ENCODE measurements around the gene MRTFB. TPM values are rescaled to one million over a fixed set of nuclear protein-coding genes. Genes with fewer than 3 reads are reported as not detected.

MRTFB gene
- total RNA-seq, 8 experiments from 2014 or later, result 4.2 to 32.2 (median 13.6) TPM

DNA sequence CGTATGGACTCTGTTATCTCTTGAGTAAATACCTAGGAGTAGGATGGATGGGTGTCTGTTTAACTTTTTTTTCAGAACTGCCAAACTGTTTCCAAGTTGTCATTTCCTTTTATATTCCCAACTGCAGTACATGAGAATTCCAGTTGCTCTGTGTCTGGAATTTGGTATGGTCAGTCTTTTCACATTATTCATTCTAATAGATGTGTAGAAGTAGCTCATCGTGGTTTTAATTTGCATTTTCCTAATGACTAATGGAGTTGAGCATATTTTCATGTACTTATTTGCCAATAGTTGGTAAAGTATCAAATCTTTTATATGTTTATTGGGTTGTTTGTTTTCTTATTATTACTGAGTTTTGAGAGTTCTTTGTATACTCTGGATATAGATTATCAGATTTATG is 27.0 kb downstream of the MRTFB start:
- Histone ChIP-seq H3K27ac (no peak overlapping the region), H3K4me3 (no peak overlapping the region), H3K4me1 (replicated peaks in 1 of 2) (no peaks in the 10 kb centered on the region)
- peak in 2 of 8 experiments; percentile 47 to 54 for ATAC-seq (replicated peaks in 6 of 8)
- WGBS, 10 experiments, result 14 to 88% (median 56%) methylated on average over 1 to 2 of the region's 2 CpGs; no CpG with 5 or more reads in 2 of the 10 experiments
- in situ Hi-C loops (cut with MboI; ENCODE audit: low pct_unique_long_range_greater_than_20kb in 2 of 9, low sequenced_read_pairs in 9 of 9, unreplicated experiment in 9 of 9), result no loop called here

DNA sequence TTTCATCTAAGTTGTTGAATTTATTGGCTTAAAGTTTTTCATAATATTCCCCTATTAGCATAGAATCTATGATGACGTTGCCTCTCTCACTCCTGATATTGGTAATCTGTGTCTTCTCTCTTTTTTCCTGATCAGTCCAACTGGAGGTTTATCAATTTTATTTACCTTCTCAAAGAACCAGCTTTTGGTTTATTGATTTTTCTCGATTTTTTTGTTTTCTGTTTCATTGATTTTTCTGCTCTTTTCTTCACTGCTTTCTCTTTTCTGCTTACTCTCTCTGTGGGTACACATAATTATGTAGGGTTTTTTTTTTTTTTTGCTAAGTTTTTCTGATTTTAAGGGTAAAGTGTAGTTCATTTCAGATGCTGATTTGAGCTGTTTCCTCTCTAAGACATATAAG is 29.7 kb downstream of the MRTFB start:
- no peaks in the 10 kb centered on the region for H3K4me1 ChIP-seq (replicated peaks in 1 of 2)
- ATAC-seq (replicated peaks in 6 of 8), result no peak
- no peak overlapping the region for H3K4me3 ChIP-seq
- H3K27ac ChIP-seq, result no peak overlapping the region
- 44 to 93% (median 80%) methylated on average over 2 of the region's 2 CpGs for WGBS, 10 experiments
- in situ Hi-C loops (cut with MboI; ENCODE audit: low pct_unique_long_range_greater_than_20kb in 2 of 9, low sequenced_read_pairs in 9 of 9, unreplicated experiment in 9 of 9), result no loop called here

DNA sequence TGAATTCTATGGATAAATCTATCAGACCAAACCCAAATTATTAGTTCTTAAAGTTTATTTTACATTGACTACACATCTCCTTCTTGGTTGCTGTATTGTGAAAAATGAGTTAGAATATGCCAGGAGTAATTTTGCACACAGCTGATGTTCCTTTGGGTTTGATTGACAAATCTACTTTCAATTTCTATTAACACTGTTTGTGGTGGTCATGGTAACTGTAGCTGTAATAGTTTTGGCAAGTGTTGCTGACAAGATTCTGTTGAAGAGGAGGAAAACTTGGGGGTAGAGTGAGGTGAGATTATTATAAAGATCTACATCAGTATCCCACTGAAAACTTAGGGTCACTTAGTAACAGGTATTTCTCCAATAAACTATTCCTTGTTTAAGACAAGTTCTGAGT is 30.3 kb downstream of the MRTFB start:
- in situ Hi-C loops (cut with MboI; ENCODE audit: low pct_unique_long_range_greater_than_20kb in 2 of 9, low sequenced_read_pairs in 9 of 9, unreplicated experiment in 9 of 9), result no loop called here
- peak in 1 of 8 experiments; percentile 37 for ATAC-seq (replicated peaks in 6 of 8)
- Histone ChIP-seq H3K27ac (no peak overlapping the region), H3K4me1 (replicated peaks in 1 of 2) (no peaks in the 10 kb centered on the region), H3K4me3 (no peak overlapping the region)

DNA sequence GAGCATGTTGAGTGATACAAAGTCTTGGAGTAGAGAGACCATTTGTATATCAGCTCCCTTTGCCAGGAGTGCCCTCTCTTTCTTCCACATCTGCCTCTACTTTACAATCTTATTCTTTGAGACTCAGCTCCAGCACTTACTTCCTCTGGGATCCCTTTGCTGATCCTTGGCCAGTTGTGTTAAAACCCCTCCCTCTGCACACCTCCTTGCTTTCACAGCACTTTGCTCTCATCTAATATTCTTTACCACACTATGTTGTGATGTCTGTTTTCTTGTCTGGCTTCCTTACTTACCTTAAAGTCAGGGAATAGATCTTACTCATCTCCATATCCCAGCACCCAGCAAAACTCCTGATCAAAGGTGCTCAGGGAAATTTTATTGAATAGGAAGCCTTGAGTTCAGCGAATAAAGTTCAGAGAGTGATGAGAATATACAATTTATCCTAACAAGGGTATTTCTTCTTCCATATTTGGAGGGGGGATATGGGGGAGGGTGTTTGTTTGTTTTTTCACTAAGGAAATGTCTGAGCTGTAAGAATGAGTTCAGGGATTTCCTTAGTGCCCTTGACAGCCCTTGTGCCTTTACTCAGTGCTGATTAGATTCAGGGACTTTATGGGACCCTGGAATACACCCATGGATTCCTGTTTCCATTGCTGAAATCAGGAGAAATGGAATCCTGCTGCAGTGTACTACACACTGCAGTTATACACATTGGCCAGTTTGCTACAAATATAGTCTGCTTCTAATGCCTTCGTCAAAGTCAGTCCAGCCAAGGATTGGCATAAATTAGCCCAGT is 32.0 kb downstream of the MRTFB start:
- ATAC-seq (replicated peaks in 6 of 8), result no peak
- in situ Hi-C loops (cut with MboI; ENCODE audit: low pct_unique_long_range_greater_than_20kb in 2 of 9, low sequenced_read_pairs in 9 of 9, unreplicated experiment in 9 of 9), result no loop called here
- Histone ChIP-seq H3K4me3 (no peak overlapping the region), H3K4me1 (replicated peaks in 1 of 2) (no peaks in the 10 kb centered on the region), H3K27ac (no peak overlapping the region)
- WGBS, 10 experiments, result 75 to 100% (median 96%) methylated on average over 1 to 2 of the region's 2 CpGs; no CpG with 5 or more reads in 2 of the 10 experiments

DNA sequence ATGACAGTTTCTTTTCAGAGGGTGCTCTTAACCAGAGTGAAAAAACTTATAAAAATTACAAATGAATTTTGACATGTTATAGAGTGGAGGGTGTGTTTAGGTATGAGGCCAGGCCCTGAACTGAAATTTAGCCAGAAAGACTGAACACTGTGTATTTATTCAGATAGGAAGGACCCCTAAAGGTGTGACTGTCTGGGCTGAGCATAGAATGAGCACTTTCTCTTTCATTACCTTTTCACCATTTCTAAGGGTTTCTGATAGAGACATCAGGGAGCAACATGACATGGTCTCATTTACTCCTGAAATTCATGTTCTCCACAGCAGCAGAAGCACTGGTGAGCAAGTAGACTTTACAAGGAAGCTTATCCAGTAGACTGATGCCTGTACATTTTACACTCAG is 32.9 kb downstream of the MRTFB start:
- Histone ChIP-seq H3K27ac (no peak overlapping the region), H3K4me3 (no peak overlapping the region), H3K4me1 (replicated peaks in 1 of 2) (no peaks in the 10 kb centered on the region)
- ATAC-seq (replicated peaks in 6 of 8), result no peak
- in situ Hi-C loops (cut with MboI; ENCODE audit: low pct_unique_long_range_greater_than_20kb in 2 of 9, low sequenced_read_pairs in 9 of 9, unreplicated experiment in 9 of 9), result no loop called here

DNA sequence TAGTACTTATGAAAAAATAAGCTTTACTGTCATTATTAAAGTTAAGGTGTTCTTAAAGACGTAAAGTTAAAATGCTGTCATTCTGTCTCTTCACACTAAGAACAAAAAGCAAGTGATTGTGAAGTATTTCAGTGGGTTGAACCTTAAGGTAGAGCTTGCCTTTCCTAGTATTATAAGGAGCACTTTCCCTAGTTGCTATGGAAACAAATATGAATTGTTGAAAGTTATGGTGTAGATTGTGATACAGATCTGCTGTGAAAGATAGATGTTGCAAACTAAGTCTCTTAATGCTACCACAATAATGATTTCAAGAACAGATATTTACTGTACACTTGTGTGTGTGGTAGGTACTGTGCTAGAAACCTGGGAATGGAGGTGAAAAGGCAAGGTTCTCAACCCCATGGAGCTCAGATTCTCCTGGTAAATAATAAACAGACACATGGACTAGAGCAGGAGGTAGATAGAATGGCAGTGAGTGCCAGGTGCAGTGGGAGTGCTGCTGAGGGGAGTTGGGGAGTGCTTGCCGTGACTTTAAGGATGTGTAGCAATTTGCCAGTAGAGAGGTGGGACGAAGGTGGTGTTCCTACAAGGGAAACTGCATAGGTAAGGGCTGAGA is 34.7 kb downstream of the MRTFB start:
- in situ Hi-C loops (cut with MboI; ENCODE audit: low pct_unique_long_range_greater_than_20kb in 2 of 9, low sequenced_read_pairs in 9 of 9, unreplicated experiment in 9 of 9), result no loop called here
- WGBS, 10 experiments, result 80 to 100% (median 98%) methylated on average over 1 to 2 of the region's 3 CpGs; no CpG with 5 or more reads in 2 of the 10 experiments
- H3K4me1 ChIP-seq (replicated peaks in 1 of 2), result no peaks in the 10 kb centered on the region
- H3K4me3 ChIP-seq, result no peak overlapping the region
- H3K27ac ChIP-seq, result no peak overlapping the region
- ATAC-seq (replicated peaks in 6 of 8), result no peak

DNA sequence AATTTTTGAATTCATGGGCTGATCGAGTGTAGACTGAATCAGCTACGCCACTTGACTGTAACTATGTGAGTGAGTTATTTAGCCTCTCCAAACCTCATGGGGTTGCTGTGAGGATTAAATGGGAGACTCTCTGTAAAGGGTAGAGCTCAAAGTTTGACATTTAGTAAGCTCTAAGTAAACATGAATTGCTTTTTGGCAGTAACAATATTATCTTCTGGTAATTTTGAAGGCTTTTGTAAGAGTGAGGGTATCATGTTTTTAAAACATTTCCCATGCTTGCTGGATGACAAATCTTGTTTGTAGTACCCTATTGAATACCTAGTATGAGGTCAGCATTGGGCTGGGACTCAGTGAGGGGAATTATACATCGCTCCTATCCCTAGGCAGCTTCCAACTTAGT is 35.3 kb downstream of the MRTFB start:
- Histone ChIP-seq H3K4me3 (no peak overlapping the region), H3K27ac (no peak overlapping the region), H3K4me1 (replicated peaks in 1 of 2) (no peaks in the 10 kb centered on the region)
- in situ Hi-C loops (cut with MboI; ENCODE audit: low pct_unique_long_range_greater_than_20kb in 2 of 9, low sequenced_read_pairs in 9 of 9, unreplicated experiment in 9 of 9), result no loop called here
- ATAC-seq (replicated peaks in 6 of 8), result no peak
- 80 to 100% (median 94%) methylated on average over 1 to 3 of the region's 3 CpGs for WGBS, 10 experiments

DNA sequence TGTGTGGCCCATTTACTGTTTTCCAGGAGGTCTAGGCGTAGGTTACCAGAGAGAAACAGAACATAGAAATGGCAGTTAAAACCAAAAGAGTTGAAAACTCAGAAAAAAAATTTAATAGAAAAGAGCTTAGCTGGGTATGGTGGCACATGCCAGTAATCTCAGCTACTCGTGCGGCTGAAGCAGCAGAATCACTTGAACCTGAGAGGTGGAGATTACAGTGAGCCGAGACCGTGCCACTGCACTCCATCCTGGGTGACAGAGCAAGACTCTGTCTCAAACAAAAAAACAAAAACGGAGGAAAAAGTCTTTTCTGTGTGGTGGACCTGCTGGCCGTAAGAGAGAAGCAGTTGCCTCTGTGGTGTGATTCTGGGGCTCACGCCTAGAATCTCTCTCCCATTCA is 35.8 kb downstream of the MRTFB start:
- in situ Hi-C loops (cut with MboI; ENCODE audit: low pct_unique_long_range_greater_than_20kb in 2 of 9, low sequenced_read_pairs in 9 of 9, unreplicated experiment in 9 of 9), result no loop called here
- ATAC-seq (replicated peaks in 6 of 8), result no peak
- 67 to 100% (median 92%) methylated on average over 1 to 8 of the region's 8 CpGs for WGBS, 10 experiments
- Histone ChIP-seq H3K4me3 (no peak overlapping the region), H3K27ac (no peak overlapping the region), H3K4me1 (replicated peaks in 1 of 2) (no peaks in the 10 kb centered on the region)

DNA sequence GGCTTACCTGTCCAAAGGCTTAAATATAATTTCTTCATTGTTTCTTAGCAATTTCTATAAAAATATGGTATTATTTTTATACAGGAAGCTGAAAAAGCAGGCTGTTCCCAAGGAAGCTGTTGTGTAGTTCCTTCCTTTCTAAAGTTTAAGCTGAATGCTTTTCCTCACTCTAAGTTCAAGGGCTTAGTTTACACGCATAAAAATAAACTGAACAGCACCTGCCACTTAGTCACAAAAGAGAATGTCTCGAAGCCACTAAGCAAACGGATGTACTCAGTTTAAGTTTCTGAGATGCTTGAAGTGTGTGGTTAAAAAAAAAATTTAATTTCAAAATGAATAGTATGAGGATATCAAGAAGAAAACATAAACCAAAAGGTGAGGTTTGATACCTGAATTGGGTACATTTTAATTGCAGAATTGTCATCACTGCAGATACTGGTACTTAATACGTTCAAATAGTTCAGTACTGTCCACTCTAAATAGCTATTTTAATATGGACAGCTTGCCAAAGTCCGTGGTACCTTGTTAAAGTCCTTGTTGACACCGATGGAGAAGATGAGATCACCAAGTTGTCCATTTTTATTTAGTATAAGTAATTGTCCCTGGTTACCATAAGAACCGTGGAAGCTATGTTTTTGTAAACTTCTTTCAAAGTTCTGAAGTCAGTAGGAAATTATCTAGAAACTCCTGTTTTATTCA is 38.1 kb downstream of the MRTFB start:
- no peak for ATAC-seq (replicated peaks in 6 of 8)
- in situ Hi-C loops (cut with MboI; ENCODE audit: low pct_unique_long_range_greater_than_20kb in 2 of 9, low sequenced_read_pairs in 9 of 9, unreplicated experiment in 9 of 9), result no loop called here
- Histone ChIP-seq H3K27ac (no peak overlapping the region), H3K4me1 (replicated peaks in 1 of 2) (no peaks in the 10 kb centered on the region), H3K4me3 (no peak overlapping the region)
- 79 to 100% (median 90%) methylated on average over 4 to 7 of the region's 7 CpGs for WGBS, 10 experiments

DNA sequence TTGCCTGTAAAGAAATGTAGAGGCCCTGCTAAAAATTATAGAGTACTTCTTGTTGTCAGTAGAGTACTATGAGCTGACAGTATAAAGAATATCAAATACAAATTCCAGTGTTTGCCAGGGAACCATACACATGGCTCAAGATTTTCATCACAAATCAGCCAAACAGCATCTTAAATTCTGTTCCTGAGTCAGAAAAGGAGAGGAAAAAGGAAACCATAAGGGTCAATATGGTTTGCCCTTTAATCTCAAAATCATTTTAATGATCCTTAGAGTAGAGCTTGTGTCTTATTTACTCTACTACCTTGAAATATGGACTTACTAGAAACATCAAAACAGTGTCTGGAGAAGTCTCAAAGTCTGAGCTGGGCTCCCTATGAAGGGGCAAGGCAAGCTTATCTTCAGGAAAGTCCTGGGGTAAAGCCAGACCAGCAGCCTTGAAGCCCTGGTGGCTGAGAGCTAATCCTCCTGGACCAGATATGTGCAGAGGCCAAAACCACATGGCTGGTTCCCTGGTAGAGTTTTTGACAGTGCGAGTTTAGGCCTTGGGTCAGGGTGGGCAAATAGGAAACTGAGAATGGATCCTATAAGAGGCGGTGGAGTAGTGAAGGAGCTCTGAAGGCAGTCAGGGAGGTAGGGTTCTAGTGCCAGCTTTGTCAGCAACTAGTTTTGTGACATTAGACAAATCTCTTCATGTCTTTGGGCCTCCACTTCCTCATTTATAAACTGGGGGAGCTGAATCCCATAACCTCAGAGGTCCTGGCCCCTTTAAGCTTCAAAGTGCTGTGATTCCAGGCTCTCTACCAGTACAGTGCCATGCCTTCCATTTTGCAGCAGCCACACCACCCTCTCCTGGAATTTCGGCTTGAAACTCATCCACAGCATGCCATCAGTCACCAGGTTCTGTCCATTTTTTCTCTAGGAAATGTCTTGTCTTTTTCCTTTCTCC is 38.9 kb downstream of the MRTFB start:
- Histone ChIP-seq H3K4me3 (no peak overlapping the region), H3K4me1 (replicated peaks in 1 of 2) (no peaks in the 10 kb centered on the region), H3K27ac (no peak overlapping the region)
- in situ Hi-C loops (cut with MboI; ENCODE audit: low pct_unique_long_range_greater_than_20kb in 2 of 9, low sequenced_read_pairs in 9 of 9, unreplicated experiment in 9 of 9), result no loop called here
- ATAC-seq (replicated peaks in 6 of 8), result no peak
- 71 to 100% (median 88%) methylated on average over 1 to 2 of the region's 3 CpGs; no CpG with 5 or more reads in 3 of the 10 experiments for WGBS, 10 experiments

DNA sequence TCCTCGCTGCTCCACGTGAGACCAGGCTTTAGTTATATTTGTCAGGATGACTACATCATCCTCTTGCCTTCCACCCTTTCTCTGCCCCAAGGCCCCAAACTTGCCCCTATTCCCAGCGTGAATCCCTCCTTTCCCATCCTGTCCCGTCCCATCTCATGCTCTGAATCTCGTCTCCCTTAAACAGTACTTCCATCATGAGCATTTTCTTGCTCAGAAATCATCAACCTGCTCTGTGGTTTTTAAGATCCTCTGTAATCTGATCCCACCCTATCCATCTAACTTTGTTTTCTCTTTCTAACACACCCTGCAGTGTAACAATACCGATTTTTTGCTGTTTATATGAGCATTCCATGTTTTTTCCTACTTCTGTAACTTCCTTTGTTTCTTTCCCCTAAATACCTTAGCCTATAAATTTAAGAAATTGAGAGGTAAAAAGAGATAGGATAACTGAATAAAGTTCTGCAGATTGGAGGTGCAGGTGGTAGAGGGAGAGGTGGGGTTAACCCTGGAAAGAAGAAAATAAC is 39.7 kb downstream of the MRTFB start:
- no peaks in the 10 kb centered on the region for H3K4me1 ChIP-seq (replicated peaks in 1 of 2)
- no peak for ATAC-seq (replicated peaks in 6 of 8)
- in situ Hi-C loops (cut with MboI; ENCODE audit: low pct_unique_long_range_greater_than_20kb in 2 of 9, low sequenced_read_pairs in 9 of 9, unreplicated experiment in 9 of 9), result no loop called here
- H3K4me3 ChIP-seq, result no peak overlapping the region
- H3K27ac ChIP-seq, result no peak overlapping the region
- WGBS, 10 experiments, result 57 to 100% (median 78%) methylated on average over 1 to 6 of the region's 6 CpGs; no CpG with 5 or more reads in 1 of the 10 experiments

DNA sequence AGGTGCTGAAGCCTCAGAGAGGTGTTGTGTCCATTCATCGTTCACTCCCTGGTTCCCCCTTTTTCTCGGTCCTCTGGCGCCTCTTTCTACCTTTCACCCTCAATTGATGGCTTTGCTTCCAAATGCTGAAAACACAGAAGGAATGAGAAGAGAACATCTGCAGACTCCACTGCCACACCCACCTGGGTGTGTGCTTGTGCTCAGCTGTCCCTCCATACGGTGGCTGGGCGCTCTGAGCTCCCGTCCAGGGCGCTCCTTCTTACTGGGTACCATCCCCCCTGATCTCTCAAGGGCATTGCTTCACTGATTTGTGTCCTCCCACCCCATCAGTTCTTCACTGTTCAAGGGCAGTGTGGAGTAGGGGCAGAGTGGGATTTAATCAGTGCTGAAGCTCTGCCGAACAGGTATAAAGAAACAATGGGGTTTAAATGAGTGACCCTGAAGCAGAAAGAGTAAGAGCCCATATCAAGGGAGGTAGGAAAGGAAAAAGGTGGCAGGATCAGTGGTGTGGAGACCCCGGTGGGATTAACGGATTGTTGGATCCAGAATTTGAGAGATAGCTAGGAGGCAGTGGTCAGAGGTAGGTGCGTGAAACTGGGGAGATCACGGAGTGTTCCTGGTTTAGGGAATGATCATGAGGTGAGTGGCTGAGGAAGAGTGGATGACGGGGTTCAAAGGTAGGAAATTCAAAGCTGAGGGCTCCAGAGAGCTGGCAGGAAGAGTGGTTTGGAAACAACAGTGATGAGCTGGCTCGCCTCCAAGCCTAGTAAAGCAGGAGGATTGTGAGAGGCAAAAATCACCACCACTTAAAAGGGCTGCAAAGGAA is 40.8 kb downstream of the MRTFB start:
- no peak overlapping the region for H3K4me3 ChIP-seq
- 67 to 100% (median 96%) methylated on average over 2 to 9 of the region's 14 CpGs; no CpG with 5 or more reads in 2 of the 10 experiments for WGBS, 10 experiments
- H3K27ac ChIP-seq, result no peak overlapping the region
- H3K4me1 ChIP-seq (replicated peaks in 1 of 2), result no peaks in the 10 kb centered on the region
- peak in 3 of 8 experiments; percentile 25 to 93 (median 41) for ATAC-seq (replicated peaks in 6 of 8)
- in situ Hi-C loops (cut with MboI; ENCODE audit: low pct_unique_long_range_greater_than_20kb in 2 of 9, low sequenced_read_pairs in 9 of 9, unreplicated experiment in 9 of 9), result no loop called here
